DND-41 (cell line): ENCODE data around the gene TDRD9.

ENCODE experiments used
- EZH2 ChIP-seq: IDR thresholded peaks from 3 replicates; pipeline ENCODE4 v1.6.1; 2012; ENCODE audit warnings: borderline replicate concordance, low read depth, mild to moderate bottlenecking, moderate library complexity, low read length, inconsistent platforms; ENCODE audit not compliant: severe bottlenecking
- TF ChIP-seq, protein P1 (sequence below): IDR thresholded peaks from 2 replicates; pipeline ENCODE4 v1.5.1; 2012; ENCODE audit warnings: borderline replicate concordance, low read length, moderate library complexity, mild to moderate bottlenecking; ENCODE audit not compliant: poor library complexity, severe bottlenecking; ENCODE audit errors: extremely low read depth

DNA sequence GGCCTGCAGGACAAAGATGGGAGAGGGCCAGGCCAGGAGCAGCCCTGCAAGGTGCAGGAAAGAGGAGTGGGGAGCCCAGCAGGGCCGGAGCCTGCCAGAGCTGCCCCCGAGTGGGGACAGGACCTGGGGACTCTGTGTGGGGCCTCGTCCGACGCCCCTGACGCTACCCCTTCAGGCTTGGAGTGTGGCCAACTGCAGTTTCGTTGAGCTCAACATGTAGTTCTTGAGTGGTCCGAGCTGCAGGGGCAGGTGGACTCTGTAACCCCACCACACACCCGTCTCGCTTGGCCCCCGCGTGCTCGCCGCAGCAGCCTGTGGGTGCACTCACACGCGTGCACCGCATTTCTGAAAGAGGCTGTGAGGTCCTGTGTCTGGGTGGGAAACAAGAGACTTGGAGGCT lies 159.2 kb downstream of the TDRD9 start:
- TF ChIP-seq EZH2, result no peak
- TF ChIP-seq, protein P1, sequence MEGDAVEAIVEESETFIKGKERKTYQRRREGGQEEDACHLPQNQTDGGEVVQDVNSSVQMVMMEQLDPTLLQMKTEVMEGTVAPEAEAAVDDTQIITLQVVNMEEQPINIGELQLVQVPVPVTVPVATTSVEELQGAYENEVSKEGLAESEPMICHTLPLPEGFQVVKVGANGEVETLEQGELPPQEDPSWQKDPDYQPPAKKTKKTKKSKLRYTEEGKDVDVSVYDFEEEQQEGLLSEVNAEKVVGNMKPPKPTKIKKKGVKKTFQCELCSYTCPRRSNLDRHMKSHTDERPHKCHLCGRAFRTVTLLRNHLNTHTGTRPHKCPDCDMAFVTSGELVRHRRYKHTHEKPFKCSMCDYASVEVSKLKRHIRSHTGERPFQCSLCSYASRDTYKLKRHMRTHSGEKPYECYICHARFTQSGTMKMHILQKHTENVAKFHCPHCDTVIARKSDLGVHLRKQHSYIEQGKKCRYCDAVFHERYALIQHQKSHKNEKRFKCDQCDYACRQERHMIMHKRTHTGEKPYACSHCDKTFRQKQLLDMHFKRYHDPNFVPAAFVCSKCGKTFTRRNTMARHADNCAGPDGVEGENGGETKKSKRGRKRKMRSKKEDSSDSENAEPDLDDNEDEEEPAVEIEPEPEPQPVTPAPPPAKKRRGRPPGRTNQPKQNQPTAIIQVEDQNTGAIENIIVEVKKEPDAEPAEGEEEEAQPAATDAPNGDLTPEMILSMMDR, result no peak
